ACC112 (cell line): Measurements from ENCODE around the gene CBFA2T2.

Source experiments
- H2AFZ ChIP-seq: fragments of 200-600 bp; sonication (generic); one replicate; pipeline ENCODE4 v1.6.0; 2017; ENCODE audit warnings: antibody characterized with exemption, low read length; ENCODE audit not compliant: unreplicated experiment
- H3K27ac ChIP-seq: fragments of 200-600 bp; sonication (generic); 2 replicates; pipeline ENCODE4 v1.5.1; 2014; ENCODE audit warnings: low read depth, mild to moderate bottlenecking, antibody characterized with exemption, low read length, moderate library complexity
- H3K27me3 ChIP-seq: fragments of 200-600 bp; sonication (generic); 2 replicates; pipeline ENCODE4 v1.6.1; 2014; ENCODE audit warnings: mild to moderate bottlenecking, antibody characterized with exemption, low read length, moderate library complexity, mixed read lengths; ENCODE audit not compliant: insufficient read depth
- H3K36me3 ChIP-seq: fragments of 200-600 bp; sonication (generic); 2 replicates; pipeline ENCODE4 v1.6.1; 2016; ENCODE audit warnings: mild to moderate bottlenecking, antibody characterized with exemption, low read length, moderate library complexity, mixed read lengths; ENCODE audit not compliant: insufficient read depth
- H3K4me1 ChIP-seq: fragments of 200-600 bp; sonication (generic); one replicate; pipeline ENCODE4 v1.6.1; 2016; ENCODE audit warnings: low read length, mixed read lengths; ENCODE audit not compliant: insufficient read depth, unreplicated experiment, control insufficient read depth
- H3K4me3 ChIP-seq: fragments of 200-600 bp; sonication (generic); 2 replicates; pipeline ENCODE4 v1.5.1; 2014; ENCODE audit warnings: mild to moderate bottlenecking, low read depth, low read length
- H3K79me2 ChIP-seq: fragments of 200-600 bp; sonication (generic); one replicate; pipeline ENCODE4 v1.6.0; 2016; ENCODE audit warnings: low read length; ENCODE audit not compliant: control insufficient read depth, unreplicated experiment, insufficient read depth

The CBFA2T2 gene

DNA sequence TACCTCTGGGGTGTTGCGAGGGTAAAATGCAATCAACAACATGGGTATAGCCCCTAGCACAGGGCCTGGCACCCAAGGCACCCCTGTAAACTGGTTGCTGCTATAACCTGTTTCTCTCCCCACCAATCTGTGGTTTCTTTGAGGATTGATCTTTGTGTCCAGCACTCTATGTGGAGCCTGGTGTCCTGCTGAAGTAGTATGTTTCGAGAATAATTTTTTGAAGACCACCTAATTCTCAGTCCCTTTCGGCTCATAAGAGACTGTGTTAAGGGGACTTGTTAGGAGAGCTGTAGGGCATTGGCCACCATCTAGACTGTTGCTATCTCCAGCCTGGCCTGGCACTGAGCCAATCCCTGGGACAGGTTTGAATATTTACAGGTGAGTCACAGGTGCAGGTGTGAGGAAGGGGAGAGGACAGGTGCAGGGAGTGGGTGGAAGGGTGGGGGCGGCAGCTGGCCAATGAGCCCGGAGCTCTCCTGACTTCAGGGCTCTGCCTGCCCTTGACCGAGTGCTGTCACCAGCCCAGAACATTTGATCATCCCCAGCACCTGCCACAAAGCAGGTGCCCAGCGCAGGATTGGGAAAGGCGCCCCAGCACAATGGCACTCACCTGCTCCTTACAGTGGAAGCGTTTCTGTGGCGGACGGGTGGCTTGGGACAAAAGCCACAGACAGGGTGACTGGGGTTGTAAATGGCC lies 164.2 kb downstream of the CBFA2T2 start:
- no peaks in the 10 kb centered on the region for H3K4me1 ChIP-seq
- no peak overlapping the region for H3K4me3 ChIP-seq
- no peak overlapping the region for H3K27ac ChIP-seq
- H3K27me3 ChIP-seq = no peaks in the 10 kb centered on the region
- H3K79me2 ChIP-seq = no peaks in the 10 kb centered on the region
- H3K36me3 ChIP-seq = no peaks in the 10 kb centered on the region
- H2AFZ ChIP-seq = no peak overlapping the region

DNA sequence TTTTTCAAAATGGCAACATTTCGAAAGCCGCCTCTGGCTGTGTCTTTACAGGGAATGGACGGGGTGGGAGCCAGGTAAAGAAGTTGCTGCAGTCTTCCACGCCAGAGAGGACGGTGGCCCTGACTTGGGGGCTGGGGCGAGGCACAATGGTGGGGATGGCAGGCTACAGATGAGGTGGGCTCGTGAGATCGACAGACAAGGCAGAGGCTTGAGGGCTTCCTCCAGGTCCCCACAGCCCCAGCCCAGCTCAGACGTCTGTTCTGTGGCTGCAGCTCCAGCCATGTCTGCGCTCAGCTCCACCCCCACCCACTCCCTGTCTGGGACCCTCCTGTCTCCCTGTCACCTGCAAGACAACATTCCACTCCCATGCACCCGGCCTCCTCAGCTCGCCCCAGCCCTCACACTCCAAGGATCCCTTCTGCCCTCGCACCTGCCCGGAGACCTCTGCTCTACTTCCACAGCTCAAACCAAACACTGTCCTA lies 164.8 kb downstream of the CBFA2T2 start:
- H3K36me3 ChIP-seq = no peaks in the 10 kb centered on the region
- H3K4me3 ChIP-seq = no peak overlapping the region
- no peaks in the 10 kb centered on the region for H3K4me1 ChIP-seq
- no peak overlapping the region for H3K27ac ChIP-seq
- H2AFZ ChIP-seq = no peak overlapping the region
- H3K79me2 ChIP-seq = no peaks in the 10 kb centered on the region
- H3K27me3 ChIP-seq = no peaks in the 10 kb centered on the region

DNA sequence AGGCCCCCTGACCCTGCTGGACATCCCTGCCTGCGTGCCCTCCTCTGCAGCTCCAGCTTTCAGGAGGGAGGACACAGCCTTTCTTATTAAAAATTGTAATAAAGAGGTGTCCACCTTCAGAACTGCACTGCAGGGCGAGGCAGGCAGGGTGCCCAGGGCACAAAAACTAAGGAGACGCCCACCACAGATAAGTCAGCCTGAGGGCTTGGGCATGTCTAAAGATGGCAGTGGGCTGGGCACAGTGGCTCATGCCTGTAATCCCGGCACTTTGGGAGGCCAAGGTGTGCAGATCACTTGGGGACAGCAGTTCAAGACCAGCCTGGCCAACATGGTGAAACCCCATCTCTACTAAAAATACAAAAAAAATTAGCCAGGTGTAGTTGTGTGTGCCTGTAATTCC lies 165.3 kb downstream of the CBFA2T2 start:
- no peak overlapping the region for H3K27ac ChIP-seq

DNA sequence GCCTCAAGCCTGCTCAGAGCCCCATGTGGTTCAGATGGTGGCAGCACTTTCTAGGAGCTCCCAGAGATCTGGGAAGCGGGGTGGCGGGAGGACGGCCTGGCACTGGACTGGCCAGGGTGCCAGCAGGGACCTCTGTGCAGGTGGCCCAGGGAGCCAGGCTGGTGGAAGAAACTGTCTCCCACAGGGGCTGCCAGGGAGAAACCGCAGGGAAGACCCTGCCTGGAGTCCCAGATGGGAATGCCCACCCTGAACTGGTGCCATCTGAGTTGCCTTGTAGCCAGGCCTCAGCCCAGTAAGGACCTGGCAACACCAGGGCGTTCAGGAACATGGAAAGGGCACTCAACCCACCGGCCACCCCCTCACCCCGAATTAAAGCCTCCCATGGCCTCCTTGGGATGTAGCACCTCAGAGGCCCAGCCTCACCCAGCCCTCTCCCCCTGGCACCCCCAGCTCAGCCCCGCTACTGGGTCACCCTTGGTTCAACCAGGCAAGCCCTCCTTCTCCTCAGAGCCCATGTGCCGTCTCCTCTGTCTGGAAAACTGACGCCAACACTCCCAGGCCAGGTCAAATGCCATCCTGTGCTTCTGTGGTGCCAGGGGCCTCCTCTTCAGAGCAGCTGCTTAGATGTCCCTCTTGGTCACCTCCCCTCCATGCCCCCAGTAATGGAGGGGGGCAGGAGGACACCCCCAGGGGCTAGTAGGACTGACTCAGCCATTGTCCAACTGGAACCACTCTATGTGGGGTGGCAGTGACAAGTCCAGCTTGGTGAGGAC lies 166.3 kb downstream of the CBFA2T2 start:
- no peak overlapping the region for H3K4me3 ChIP-seq
- no peak overlapping the region for H2AFZ ChIP-seq
- H3K27me3 ChIP-seq = no peaks in the 10 kb centered on the region
- no peaks in the 10 kb centered on the region for H3K4me1 ChIP-seq
- H3K36me3 ChIP-seq = no peaks in the 10 kb centered on the region
- no peaks in the 10 kb centered on the region for H3K79me2 ChIP-seq
- H3K27ac ChIP-seq = no peak overlapping the region

More for the DNA sequence above, 165.3 kb downstream of the CBFA2T2 start:
- Histone ChIP-seq H3K27me3 (no peaks in the 10 kb centered on the region), H3K36me3 (no peaks in the 10 kb centered on the region), H3K79me2 (no peaks in the 10 kb centered on the region), H3K4me1 (no peaks in the 10 kb centered on the region), H3K4me3 (no peak overlapping the region), H2AFZ (no peak overlapping the region)

DNA sequence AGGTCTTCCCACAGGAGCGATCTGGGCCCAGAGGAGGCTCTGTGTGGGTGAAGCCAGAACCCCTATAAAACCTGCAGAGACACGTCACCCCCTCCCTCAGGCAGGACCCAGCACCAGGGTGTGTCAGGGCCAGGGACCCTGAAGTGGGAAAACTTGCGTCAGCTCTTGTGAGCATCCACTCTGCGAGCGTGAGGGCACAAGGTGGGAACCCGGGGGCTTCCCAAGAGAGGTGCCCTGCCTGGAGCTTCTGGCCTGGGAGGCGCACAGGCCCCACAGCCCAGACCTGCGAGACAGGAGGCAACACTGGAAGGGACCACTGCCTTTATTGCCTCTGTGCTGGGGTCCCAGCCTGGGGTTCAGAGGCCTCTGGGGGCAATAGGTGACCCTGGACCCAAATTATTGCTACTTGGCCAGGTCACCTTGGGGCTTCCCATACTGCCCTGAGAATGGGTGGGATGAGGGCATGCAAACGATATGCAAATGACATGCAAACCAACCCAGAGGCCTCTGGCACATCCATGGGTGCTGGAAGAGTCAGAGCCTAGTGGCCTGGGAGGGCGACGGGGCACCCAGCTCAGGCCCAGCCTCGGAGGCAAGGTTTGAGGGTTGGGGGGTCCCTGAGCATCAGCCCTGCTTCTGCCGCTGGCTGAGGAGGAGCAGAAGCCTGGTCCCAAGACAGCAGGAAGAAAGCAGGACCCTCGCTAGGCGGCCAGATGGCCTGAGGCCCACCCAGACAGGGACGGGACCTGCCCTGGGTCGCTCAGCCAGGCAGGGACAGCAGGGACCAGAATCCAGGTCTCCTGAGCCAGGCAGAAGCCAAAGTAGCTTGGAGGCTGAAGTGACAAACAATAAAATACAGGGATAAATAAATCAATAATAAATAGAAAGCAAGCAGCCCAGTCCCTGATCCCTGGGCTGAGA lies 167.1 kb downstream of the CBFA2T2 start:
- Histone ChIP-seq H2AFZ (no peak overlapping the region), H3K4me3 (no peak overlapping the region), H3K36me3 (no peaks in the 10 kb centered on the region), H3K79me2 (no peaks in the 10 kb centered on the region), H3K4me1 (no peaks in the 10 kb centered on the region), H3K27ac (no peak overlapping the region), H3K27me3 (no peaks in the 10 kb centered on the region)

DNA sequence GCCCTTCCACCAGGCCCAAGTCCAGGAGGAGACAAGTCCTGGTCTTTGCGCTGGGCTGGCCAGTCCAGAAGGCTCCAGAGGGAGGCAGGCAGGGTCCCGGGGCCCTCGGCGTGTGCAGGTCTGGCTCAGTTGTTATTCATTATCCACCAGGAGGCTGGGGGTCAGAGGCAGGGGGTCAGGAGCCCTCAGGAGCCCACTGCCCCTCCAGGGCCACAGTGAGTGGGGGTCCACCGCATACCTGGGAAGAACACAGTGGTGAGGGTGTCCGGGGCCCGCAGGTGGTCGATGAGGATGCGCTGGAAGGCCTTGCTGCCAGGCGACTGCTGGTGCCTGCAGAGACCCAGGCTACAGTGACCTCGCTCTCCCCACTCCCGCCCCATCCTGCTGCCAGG lies 167.8 kb downstream of the CBFA2T2 start:
- H3K4me3 ChIP-seq = no peak overlapping the region
- no peaks in the 10 kb centered on the region for H3K27me3 ChIP-seq
- peaks cover under 1% of the 10 kb centered on the region for H3K4me1 ChIP-seq
- no peak overlapping the region for H3K27ac ChIP-seq
- no peaks in the 10 kb centered on the region for H3K36me3 ChIP-seq
- H2AFZ ChIP-seq = no peak overlapping the region
- H3K79me2 ChIP-seq = no peaks in the 10 kb centered on the region

DNA sequence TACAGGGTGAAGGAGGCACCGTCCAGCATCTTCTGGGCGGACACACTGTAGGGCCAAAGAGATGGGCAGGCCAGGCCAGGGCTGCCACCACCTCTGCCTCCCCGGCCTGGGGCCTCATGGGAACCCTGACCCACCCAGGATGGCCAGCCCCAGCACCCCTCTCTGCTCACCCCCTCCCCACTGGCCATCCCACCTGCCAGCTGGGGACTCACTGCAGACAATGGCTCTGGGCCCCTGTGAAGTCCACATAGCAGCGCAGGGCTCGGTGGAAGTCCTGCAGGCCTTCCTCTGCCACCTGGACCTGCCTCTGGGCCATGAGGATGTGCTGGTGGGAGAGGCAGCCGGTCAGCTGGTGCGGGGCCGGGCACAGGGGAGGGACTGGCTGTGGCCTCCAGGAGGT lies 168.6 kb downstream of the CBFA2T2 start:
- no peak overlapping the region for H3K27ac ChIP-seq
- no peaks in the 10 kb centered on the region for H3K27me3 ChIP-seq
- no peaks in the 10 kb centered on the region for H3K36me3 ChIP-seq
- peaks cover 4% of the 10 kb centered on the region for H3K4me1 ChIP-seq
- H2AFZ ChIP-seq = no peak overlapping the region
- no peak overlapping the region for H3K4me3 ChIP-seq
- no peaks in the 10 kb centered on the region for H3K79me2 ChIP-seq

DNA sequence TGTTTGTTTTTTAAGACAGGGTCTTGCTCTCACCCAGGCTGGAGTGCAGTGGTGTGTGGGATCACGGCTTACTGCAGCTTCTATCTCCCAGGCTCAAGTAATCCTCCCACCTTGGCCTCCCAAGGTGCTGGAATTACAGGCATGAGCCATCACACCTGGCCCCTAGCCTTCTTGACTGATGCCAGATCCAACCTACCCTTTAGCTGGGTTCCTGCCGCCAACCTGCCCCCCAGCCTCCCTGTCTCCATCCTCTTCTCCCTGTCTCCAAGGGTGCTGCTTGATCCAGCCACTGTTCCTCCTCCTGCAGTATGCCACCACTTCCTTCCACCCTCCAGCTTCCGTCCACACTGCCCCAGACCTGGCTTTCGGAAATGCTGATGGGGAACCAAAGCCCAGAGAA lies 169.0 kb downstream of the CBFA2T2 start:
- no peaks in the 10 kb centered on the region for H3K27me3 ChIP-seq
- H3K4me3 ChIP-seq = no peak overlapping the region
- peaks cover 6% of the 10 kb centered on the region for H3K4me1 ChIP-seq
- H3K27ac ChIP-seq = no peak overlapping the region
- no peak overlapping the region for H2AFZ ChIP-seq
- H3K36me3 ChIP-seq = no peaks in the 10 kb centered on the region
- no peaks in the 10 kb centered on the region for H3K79me2 ChIP-seq

DNA sequence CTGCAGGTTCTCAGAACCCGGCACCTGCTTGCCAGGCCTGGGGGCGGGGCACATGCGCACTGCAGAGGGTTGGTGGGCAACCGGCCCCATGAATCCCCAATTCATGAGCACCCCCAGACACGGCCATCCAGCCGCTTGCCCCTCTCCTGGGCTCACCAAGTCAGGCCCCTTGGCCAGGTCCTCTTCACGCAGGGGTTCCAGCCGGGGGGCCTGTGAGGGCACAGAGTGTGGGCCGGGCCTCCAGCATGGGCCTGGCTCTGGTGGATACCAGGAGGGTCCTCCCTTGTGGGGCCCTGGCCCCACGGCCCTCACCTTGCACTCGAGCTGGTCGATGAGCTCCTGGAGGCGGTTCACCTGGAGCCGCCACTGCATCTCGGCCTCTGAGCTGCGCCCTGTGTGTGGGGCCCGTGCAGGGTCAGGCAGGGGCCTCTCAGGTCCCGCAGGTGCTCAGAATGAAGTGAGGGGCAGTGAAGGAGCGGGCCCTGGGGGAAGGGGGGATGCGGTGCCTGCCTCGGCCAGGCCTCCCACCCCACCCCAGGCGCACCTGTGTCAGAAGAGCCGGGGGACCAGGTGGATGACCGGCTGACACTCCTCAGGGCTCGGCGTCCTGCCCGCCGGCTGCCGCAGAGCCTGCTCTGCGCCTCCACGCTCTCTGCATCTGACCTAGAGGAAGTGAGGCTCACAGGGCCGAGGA lies 169.6 kb downstream of the CBFA2T2 start:
- H3K79me2 ChIP-seq = no peaks in the 10 kb centered on the region
- peaks cover 12% of the 10 kb centered on the region for H3K4me1 ChIP-seq
- no peak overlapping the region for H2AFZ ChIP-seq
- no peaks in the 10 kb centered on the region for H3K36me3 ChIP-seq
- H3K27ac ChIP-seq = no peak overlapping the region
- H3K27me3 ChIP-seq = no peaks in the 10 kb centered on the region
- no peak overlapping the region for H3K4me3 ChIP-seq

DNA sequence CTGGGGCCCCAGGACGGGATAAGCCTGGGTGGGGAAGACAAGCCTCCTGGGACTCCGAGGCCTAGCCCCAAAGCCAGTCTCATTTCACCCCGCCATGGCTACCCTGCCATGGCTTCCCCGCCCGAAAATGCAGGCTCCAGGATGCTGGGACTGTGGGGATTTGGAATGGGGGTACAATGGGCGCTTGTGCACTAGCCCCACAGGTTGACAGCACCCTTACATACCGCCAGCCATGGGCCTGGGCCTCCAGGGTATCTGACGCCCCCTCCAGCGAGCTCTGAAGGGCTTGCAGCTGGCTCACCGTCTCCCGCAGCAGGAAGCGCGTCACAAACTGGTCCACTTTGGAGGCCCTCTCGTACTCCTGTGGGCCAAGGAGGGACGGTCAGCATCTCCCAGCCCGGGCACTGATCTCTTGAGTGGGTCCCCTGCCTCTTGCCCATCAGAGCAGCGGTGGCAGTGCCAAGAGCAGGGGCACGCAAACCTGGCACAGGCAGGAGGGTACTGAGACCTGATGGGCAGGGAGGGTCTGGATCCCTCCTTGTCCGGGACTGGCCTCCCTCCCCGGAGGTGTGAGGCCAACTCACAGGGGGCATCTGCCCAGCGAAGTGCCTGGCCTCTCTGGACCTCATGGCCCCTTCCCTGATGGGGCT lies 170.3 kb downstream of the CBFA2T2 start:
- H3K27me3 ChIP-seq = no peaks in the 10 kb centered on the region

More for the DNA sequence above, 170.3 kb downstream of the CBFA2T2 start:
- no peak overlapping the region for H2AFZ ChIP-seq
- no peak overlapping the region for H3K27ac ChIP-seq
- no peaks in the 10 kb centered on the region for H3K36me3 ChIP-seq
- H3K79me2 ChIP-seq = no peaks in the 10 kb centered on the region
- peaks cover 12% of the 10 kb centered on the region for H3K4me1 ChIP-seq
- H3K4me3 ChIP-seq = no peak overlapping the region
